ENCODE measurements around the gene CABCOCO1.

Gene CABCOCO1

DNA sequence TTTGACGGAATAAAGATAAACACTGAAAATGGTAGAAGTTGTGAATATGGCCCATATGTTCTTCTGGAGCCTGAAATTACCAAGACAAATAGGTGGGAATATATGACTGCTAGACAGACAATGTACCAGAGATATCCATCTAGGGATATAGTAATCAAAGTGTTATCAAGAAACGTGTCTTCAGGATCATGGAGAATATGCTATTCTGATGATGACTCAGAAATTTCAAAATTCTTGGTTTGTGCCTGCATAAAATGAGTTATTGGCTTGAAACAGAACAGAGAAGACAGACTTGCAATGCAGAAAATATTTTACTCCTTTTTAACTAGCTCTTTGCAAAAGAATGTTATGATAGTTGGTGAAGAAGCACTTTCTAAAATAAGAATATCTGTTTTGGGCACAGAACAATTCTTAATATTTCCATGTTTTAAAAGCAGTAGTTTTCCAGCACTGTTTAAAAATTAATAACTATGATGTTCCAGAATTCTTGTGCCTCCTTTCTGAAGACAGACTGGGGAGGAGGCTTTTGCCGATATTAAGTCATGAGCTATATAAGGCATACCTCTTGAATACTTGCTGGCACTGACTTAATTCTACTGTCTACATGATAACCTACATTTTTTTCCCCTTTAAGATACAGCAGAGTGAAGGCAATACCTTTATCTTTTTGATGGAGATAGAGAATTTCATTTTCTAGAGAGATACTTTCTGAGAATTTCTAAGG, 34.4 kb upstream of the CABCOCO1 start:
- no peak overlapping the region for H3K4me3 ChIP-seq (ENCODE audit: low read length in 2 of 2)
- H3K27ac ChIP-seq (ENCODE audit: low read length) = no peak overlapping the region
- H3K9ac ChIP-seq (ENCODE audit: low read length in 2 of 2) = no peak overlapping the region

DNA sequence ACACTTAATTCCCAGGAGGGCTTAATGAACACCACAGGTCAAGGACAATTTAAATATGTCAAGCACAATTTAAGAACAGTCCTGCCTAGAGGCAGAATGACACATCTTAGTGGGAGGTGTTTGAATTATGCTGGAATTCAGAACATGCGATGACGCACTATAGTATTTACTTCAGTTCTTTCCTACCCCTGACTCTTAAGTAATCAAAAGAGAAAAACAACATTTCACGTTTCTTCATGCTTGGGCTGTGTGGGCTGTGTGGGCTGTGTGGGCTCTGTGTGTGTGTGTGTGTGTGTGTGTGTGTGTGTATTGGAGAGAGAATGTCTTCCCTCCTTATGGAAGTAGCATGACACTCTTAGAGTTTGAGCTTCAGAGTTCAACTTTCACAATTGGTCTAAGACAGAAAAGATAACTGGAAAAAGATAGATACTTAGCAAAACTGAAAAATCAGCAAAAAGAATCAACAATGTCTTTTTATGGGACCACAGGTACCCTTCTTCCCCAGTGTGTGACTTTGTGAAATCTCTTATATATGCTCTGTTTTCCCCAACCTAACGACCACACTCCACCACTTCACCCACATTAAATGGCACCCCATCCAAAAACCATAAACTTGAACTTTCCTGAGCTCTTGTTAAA, 33.7 kb upstream of the CABCOCO1 start:
- no peaks in the 10 kb centered on the region for H3K9me3 ChIP-seq (ENCODE audit: control insufficient read depth in 2 of 2, low read length in 2 of 2)
- no peaks in the 10 kb centered on the region for H3K4me1 ChIP-seq (ENCODE audit: control insufficient read depth, insufficient read depth, low read length)
- H3K9ac ChIP-seq (ENCODE audit: low read length in 2 of 2) = no peak overlapping the region
- H3K36me3 ChIP-seq (ENCODE audit: control insufficient read depth in 2 of 2, insufficient read depth in 2 of 2, low read length in 2 of 2) = no peaks in the 10 kb centered on the region
- H3K27me3 ChIP-seq (ENCODE audit: control insufficient read depth in 1 of 2, insufficient read depth in 2 of 2, low read length in 2 of 2) = no peaks in the 10 kb centered on the region
- H3K4me3 ChIP-seq (ENCODE audit: low read length in 2 of 2) = no peak overlapping the region
- H3K27ac ChIP-seq (ENCODE audit: low read length) = no peak overlapping the region

More for the DNA sequence above, 34.4 kb upstream of the CABCOCO1 start:
- Histone ChIP-seq H3K27me3 (ENCODE audit: control insufficient read depth in 1 of 2, insufficient read depth in 2 of 2, low read length in 2 of 2) (no peaks in the 10 kb centered on the region), H3K36me3 (ENCODE audit: control insufficient read depth in 2 of 2, insufficient read depth in 2 of 2, low read length in 2 of 2) (no peaks in the 10 kb centered on the region), H3K9me3 (ENCODE audit: control insufficient read depth in 2 of 2, low read length in 2 of 2) (no peaks in the 10 kb centered on the region), H3K4me1 (ENCODE audit: control insufficient read depth, insufficient read depth, low read length) (no peaks in the 10 kb centered on the region)

DNA sequence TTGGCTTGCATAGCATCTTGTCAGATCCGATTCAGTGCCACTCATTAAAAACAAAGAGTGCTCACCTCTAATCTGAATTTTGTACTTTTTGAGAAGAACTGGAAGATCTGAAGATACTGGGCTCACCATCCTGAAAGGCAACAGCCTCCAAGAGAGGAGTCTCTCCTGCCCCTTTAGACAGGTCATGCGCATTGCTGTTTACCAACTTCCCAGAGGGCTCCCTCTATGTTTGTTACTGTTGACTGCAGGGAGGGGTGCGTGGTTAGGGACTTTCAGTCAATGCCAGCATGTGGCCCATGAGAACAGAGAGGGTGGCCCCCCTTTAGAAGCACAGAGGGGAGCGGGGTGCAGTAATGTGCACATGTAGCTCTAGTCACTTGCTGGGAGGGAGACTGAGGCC, 33.2 kb upstream of the CABCOCO1 start:
- Histone ChIP-seq H3K27ac (ENCODE audit: low read length) (no peak overlapping the region), H3K9me3 (ENCODE audit: control insufficient read depth in 2 of 2, low read length in 2 of 2) (no peaks in the 10 kb centered on the region), H3K36me3 (ENCODE audit: control insufficient read depth in 2 of 2, insufficient read depth in 2 of 2, low read length in 2 of 2) (no peaks in the 10 kb centered on the region), H3K4me3 (ENCODE audit: low read length in 2 of 2) (no peak overlapping the region), H3K27me3 (ENCODE audit: control insufficient read depth in 1 of 2, insufficient read depth in 2 of 2, low read length in 2 of 2) (no peaks in the 10 kb centered on the region), H3K9ac (ENCODE audit: low read length in 2 of 2) (no peak overlapping the region), H3K4me1 (ENCODE audit: control insufficient read depth, insufficient read depth, low read length) (no peaks in the 10 kb centered on the region)

DNA sequence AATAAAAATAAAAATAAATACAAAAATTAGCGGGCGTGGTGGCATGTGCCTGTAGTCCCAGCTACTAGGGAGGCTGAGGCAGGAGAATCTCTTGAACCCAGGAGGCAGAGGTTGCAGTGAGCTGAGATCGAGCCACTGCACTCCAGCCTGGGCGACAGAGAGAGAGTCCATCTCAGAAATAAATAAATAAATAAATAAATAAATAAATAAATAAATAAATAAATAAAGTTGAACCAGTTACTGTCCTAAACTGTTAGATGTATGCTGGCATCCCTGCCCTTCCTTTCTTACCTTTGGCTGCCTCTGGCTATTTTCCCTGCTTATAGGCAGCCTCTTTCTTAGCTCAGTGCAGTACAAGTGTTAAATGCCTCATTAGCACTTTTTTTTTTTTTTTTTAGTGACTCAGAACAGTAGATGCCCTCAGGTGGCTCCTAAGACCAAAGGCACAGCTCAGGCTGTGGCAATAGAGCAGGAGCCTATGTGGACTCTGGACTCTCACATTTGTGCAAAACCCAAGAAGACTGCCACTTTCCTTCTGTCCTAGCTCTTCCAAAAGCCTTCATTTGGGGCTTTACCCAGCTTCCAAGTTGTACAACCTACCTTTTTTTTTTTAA, 30.6 kb upstream of the CABCOCO1 start:
- H3K4me1 ChIP-seq (ENCODE audit: control insufficient read depth, insufficient read depth, low read length) = no peaks in the 10 kb centered on the region
- H3K9me3 ChIP-seq (ENCODE audit: control insufficient read depth in 2 of 2, low read length in 2 of 2) = no peaks in the 10 kb centered on the region
- no peaks in the 10 kb centered on the region for H3K36me3 ChIP-seq (ENCODE audit: control insufficient read depth in 2 of 2, insufficient read depth in 2 of 2, low read length in 2 of 2)
- H3K9ac ChIP-seq (ENCODE audit: low read length in 2 of 2) = no peak overlapping the region
- H3K4me3 ChIP-seq (ENCODE audit: low read length in 2 of 2) = no peak overlapping the region
- no peak overlapping the region for H3K27ac ChIP-seq (ENCODE audit: low read length)
- H3K27me3 ChIP-seq (ENCODE audit: control insufficient read depth in 1 of 2, insufficient read depth in 2 of 2, low read length in 2 of 2) = no peaks in the 10 kb centered on the region

DNA sequence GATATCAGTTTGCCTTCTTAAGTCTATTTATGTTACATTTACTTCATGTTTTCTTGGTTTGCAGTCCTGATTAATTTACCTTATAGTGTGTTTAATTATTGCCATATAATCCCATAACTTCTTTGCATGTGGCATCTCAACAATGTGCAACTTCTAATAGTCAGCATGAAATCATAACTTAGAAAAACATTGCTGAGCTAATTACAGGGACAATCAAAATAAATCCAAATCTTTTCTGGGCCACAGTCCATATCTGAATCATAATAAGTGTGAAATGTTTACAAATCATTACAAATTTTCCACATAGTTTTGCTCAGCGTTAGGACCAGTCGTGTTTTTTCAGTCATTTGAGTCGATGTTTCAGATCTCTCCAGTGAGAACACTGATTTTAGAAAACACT, 29.1 kb upstream of the CABCOCO1 start:
- Histone ChIP-seq H3K9me3 (ENCODE audit: control insufficient read depth in 2 of 2, low read length in 2 of 2) (no peaks in the 10 kb centered on the region), H3K27me3 (ENCODE audit: control insufficient read depth in 1 of 2, insufficient read depth in 2 of 2, low read length in 2 of 2) (no peaks in the 10 kb centered on the region), H3K4me3 (ENCODE audit: low read length in 2 of 2) (no peak overlapping the region), H3K36me3 (ENCODE audit: control insufficient read depth in 2 of 2, insufficient read depth in 2 of 2, low read length in 2 of 2) (no peaks in the 10 kb centered on the region), H3K9ac (ENCODE audit: low read length in 2 of 2) (no peak overlapping the region), H3K27ac (ENCODE audit: low read length) (no peak overlapping the region), H3K4me1 (ENCODE audit: control insufficient read depth, insufficient read depth, low read length) (no peaks in the 10 kb centered on the region)

DNA sequence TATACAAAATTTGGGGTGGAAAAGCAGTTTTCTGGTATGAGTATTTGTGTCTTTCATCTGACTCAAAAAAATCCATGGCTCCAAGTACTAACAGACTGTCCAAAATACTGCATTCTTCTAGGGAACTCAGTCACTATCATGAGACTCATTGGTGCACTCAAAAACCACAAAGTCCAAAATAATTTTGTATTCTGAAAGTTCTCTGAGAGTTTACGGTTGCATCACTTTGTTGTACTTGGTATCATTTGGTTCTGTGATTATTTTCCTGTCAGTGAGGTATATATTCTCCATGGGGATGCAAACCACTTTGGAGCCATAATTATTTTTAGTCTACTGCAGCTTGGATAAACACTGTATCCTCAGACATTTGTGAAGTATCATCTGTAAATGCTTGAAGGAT, 28.0 kb upstream of the CABCOCO1 start:
- Histone ChIP-seq H3K27ac (ENCODE audit: low read length) (no peak overlapping the region), H3K4me3 (ENCODE audit: low read length in 2 of 2) (no peak overlapping the region), H3K36me3 (ENCODE audit: control insufficient read depth in 2 of 2, insufficient read depth in 2 of 2, low read length in 2 of 2) (no peaks in the 10 kb centered on the region), H3K9me3 (ENCODE audit: control insufficient read depth in 2 of 2, low read length in 2 of 2) (no peaks in the 10 kb centered on the region), H3K4me1 (ENCODE audit: control insufficient read depth, insufficient read depth, low read length) (no peaks in the 10 kb centered on the region), H3K27me3 (ENCODE audit: control insufficient read depth in 1 of 2, insufficient read depth in 2 of 2, low read length in 2 of 2) (no peaks in the 10 kb centered on the region), H3K9ac (ENCODE audit: low read length in 2 of 2) (no peak overlapping the region)

DNA sequence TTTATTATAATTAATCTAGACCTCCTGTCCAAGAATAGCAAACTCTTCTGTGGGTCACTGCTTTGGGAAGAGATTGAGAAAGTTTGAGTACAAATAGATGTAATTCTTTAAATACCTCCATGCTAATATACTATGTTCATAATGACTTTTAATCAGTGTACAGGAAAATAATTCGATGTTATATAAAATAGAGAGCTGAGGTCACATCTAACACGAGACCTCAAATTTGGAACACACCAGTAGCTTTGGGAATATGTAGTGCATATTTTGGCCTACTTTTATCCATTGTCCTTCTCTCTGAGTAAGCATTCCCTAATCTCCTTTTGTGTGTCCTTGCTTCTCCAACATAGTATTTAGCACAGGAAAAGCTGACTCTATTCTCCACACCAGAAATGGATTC, 27.3 kb upstream of the CABCOCO1 start:
- Histone ChIP-seq H3K27me3 (ENCODE audit: control insufficient read depth in 1 of 2, insufficient read depth in 2 of 2, low read length in 2 of 2) (no peaks in the 10 kb centered on the region), H3K4me3 (ENCODE audit: low read length in 2 of 2) (no peak overlapping the region), H3K9me3 (ENCODE audit: control insufficient read depth in 2 of 2, low read length in 2 of 2) (no peaks in the 10 kb centered on the region), H3K9ac (ENCODE audit: low read length in 2 of 2) (no peak overlapping the region), H3K4me1 (ENCODE audit: control insufficient read depth, insufficient read depth, low read length) (no peaks in the 10 kb centered on the region), H3K27ac (ENCODE audit: low read length) (no peak overlapping the region), H3K36me3 (ENCODE audit: control insufficient read depth in 2 of 2, insufficient read depth in 2 of 2, low read length in 2 of 2) (no peaks in the 10 kb centered on the region)

DNA sequence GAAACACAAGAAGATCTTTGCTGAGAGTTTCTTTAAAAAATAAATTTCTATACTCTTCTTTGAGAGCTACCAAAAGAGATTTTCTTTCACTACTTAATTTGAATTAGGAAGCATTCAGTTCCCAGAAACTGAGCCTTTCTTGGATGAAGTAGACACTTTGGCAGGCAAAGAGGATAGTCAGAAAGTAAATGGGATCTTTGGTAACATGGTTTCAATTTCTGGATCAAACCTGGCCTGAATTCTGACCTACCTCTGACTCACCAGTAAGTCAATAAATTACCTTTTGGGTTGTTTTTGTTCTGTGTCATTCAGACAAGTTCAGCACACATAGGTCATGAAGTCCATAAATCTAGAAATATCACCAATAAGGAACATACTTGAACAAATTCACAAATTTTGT, 26.8 kb upstream of the CABCOCO1 start:
- H3K27me3 ChIP-seq (ENCODE audit: control insufficient read depth in 1 of 2, insufficient read depth in 2 of 2, low read length in 2 of 2) = no peaks in the 10 kb centered on the region
- no peaks in the 10 kb centered on the region for H3K36me3 ChIP-seq (ENCODE audit: control insufficient read depth in 2 of 2, insufficient read depth in 2 of 2, low read length in 2 of 2)
- no peaks in the 10 kb centered on the region for H3K4me1 ChIP-seq (ENCODE audit: control insufficient read depth, insufficient read depth, low read length)
- H3K4me3 ChIP-seq (ENCODE audit: low read length in 2 of 2) = no peak overlapping the region
- no peak overlapping the region for H3K27ac ChIP-seq (ENCODE audit: low read length)
- H3K9me3 ChIP-seq (ENCODE audit: control insufficient read depth in 2 of 2, low read length in 2 of 2) = no peaks in the 10 kb centered on the region
- no peak overlapping the region for H3K9ac ChIP-seq (ENCODE audit: low read length in 2 of 2)

DNA sequence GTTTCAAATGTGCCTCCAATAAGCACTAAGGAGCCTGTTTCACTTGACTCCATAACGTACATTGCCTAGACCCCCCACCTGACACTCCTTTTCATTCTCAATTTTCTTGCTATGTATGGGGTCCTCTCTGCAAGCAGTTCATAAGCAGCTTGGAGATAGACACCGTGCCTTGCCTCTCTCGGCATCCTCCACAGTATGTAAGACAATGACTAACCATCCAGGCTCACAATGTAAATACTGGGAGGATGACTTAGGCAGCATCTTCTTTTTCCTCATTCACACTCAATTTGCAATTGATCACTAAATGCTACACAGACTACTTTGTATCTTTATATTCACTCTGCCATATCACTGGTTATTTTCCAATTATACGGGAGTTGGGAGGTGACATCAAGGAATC, 22.8 kb upstream of the CABCOCO1 start:
- Histone ChIP-seq H3K9me3 (ENCODE audit: control insufficient read depth in 2 of 2, low read length in 2 of 2) (no peaks in the 10 kb centered on the region), H3K4me1 (ENCODE audit: control insufficient read depth, insufficient read depth, low read length) (no peaks in the 10 kb centered on the region), H3K36me3 (ENCODE audit: control insufficient read depth in 2 of 2, insufficient read depth in 2 of 2, low read length in 2 of 2) (no peaks in the 10 kb centered on the region), H3K27ac (ENCODE audit: low read length) (no peak overlapping the region), H3K9ac (ENCODE audit: low read length in 2 of 2) (no peak overlapping the region), H3K4me3 (ENCODE audit: low read length in 2 of 2) (no peak overlapping the region), H3K27me3 (ENCODE audit: control insufficient read depth in 1 of 2, insufficient read depth in 2 of 2, low read length in 2 of 2) (no peaks in the 10 kb centered on the region)

DNA sequence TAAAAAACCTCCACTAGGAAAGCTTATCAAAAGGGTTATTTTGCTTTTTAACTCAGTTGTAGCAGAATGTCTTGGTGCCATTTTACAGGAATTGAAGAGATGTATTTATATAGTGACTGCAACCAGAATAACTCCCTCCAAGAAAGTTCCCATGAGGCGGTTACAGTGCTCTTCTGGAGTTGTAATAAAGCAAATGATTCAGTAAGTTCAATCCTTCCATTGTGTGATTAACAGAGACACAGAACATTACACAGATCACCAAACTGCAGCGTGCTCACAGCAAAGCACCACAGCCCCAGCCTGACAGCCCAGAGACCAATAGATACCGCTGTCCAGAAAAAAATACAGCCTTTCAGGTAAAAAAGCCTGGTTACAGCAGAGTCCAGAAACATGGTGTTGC, 21.9 kb upstream of the CABCOCO1 start:
- H3K4me1 ChIP-seq (ENCODE audit: control insufficient read depth, insufficient read depth, low read length) = no peaks in the 10 kb centered on the region
- no peak overlapping the region for H3K9ac ChIP-seq (ENCODE audit: low read length in 2 of 2)
- no peaks in the 10 kb centered on the region for H3K9me3 ChIP-seq (ENCODE audit: control insufficient read depth in 2 of 2, low read length in 2 of 2)
- no peak overlapping the region for H3K4me3 ChIP-seq (ENCODE audit: low read length in 2 of 2)
- no peaks in the 10 kb centered on the region for H3K27me3 ChIP-seq (ENCODE audit: control insufficient read depth in 1 of 2, insufficient read depth in 2 of 2, low read length in 2 of 2)
- H3K27ac ChIP-seq (ENCODE audit: low read length) = no peak overlapping the region
- no peaks in the 10 kb centered on the region for H3K36me3 ChIP-seq (ENCODE audit: control insufficient read depth in 2 of 2, insufficient read depth in 2 of 2, low read length in 2 of 2)

DNA sequence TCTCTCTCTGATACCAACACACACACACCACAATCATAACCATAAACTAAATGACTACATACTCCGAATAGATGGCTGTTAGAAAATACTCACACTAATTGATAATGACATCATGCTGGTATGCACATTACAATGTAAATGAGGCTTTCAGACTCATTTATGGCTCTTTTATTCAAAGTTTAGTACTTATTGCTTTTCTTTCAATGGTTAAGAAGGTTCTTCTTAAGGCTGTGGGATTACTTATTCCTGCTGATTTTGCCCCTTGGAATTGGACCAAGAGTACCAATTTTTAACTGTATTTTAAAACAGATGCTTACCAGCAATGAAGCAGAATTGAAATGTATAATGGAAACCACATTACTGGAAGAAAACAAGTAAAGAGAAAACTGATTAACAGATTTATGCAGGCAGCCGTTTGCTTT, 20.6 kb upstream of the CABCOCO1 start:
- Histone ChIP-seq H3K4me3 (ENCODE audit: low read length in 2 of 2) (no peak overlapping the region), H3K4me1 (ENCODE audit: control insufficient read depth, insufficient read depth, low read length) (no peaks in the 10 kb centered on the region), H3K27me3 (ENCODE audit: control insufficient read depth in 1 of 2, insufficient read depth in 2 of 2, low read length in 2 of 2) (no peaks in the 10 kb centered on the region), H3K9ac (ENCODE audit: low read length in 2 of 2) (no peak overlapping the region), H3K27ac (ENCODE audit: low read length) (no peak overlapping the region), H3K9me3 (ENCODE audit: control insufficient read depth in 2 of 2, low read length in 2 of 2) (no peaks in the 10 kb centered on the region), H3K36me3 (ENCODE audit: control insufficient read depth in 2 of 2, insufficient read depth in 2 of 2, low read length in 2 of 2) (no peaks in the 10 kb centered on the region)
